AG04449 (cell line): ENCODE data around the gene LRP8.

Experiments used
- CTCF ChIA-PET: fragments of 350-600 bp; formaldehyde crosslinking; extraction: SDS; loops from one replicate; lab custom pipeline; 2021; ENCODE audit warnings: antibody characterized with exemption; lab: Yijun Ruan, JAX
- POLR2A ChIA-PET: fragments of 400-600, 350-600 bp; formaldehyde crosslinking; extraction: SDS; loops from one replicate; lab custom pipeline; 2020; ENCODE audit warnings: antibody characterized with exemption, inconsistent platforms; lab: Yijun Ruan, JAX
- DNase-seq: peaks from one replicate; pipeline ENCODE4 v3.0.0-alpha.2; 2010; ENCODE audit warnings: low read depth, low spot score
- H3K4me3 ChIP-seq: 2 replicates; pipeline ENCODE4 v1.5.1; 2011; ENCODE audit warnings: low read depth, mild to moderate bottlenecking, control low read depth, low read length
- CTCF ChIP-seq: IDR thresholded peaks from one replicate; pipeline ENCODE4 v1.5.1; 2011; ENCODE audit warnings: mild to moderate bottlenecking, moderate library complexity, low read length, control low read depth, inconsistent platforms; ENCODE audit not compliant: insufficient read depth; ENCODE audit errors: missing control alignments

LRP8 gene

DNA sequence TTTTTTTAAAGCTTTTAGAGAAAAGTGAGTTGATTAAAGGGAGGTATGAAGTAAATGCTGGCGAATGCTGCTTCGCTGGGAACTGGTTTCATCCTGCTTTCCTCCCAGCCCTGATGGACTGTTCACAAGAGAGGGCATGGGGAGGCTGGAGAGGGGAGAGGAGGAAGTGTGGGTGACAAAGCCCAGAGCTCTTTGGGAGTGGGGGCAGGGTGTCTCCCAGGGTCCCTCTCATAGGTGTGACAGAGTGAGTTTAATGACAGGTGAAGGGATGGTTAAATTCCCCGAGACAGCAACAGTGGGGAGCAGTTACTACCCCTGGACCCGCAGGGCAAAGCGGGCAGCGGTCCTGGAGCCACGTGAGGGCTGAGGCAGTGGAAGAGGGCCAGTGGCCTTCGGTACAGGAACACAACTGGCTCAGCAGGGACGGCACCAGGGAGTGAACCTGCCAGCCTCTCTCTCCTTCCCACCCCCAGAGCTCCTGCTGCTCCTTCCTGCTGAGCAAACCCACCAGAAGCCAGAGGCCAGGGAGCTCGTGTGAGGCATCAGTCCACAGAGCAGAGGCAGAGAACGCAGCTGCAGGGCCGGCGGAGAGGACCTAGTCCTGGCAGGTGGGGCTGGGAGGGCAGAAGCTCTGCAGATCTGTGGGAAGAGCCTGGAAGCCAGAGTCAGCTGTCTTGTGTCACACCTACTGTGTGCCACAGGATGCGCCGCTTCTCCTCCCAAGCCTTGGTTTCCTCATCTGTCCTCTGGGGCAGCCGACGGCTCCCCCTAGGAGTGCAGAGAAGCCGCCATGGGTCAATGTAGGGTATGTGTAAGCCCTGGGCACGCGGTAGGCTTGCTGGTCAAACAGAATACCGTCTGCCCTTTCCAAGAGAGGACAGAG, 20.9 kb upstream of the LRP8 start:
- CTCF ChIA-PET = interaction anchor here (0.6 kb wide), 1 partner anchor 30 kb away, joined by 3 read pairs; no protein-coding TSS in a partner anchor
- DNase-seq = no peak
- POLR2A ChIA-PET = no interaction called here
- no peak for TF ChIP-seq CTCF
- no peak overlapping the region for H3K4me3 ChIP-seq

DNA sequence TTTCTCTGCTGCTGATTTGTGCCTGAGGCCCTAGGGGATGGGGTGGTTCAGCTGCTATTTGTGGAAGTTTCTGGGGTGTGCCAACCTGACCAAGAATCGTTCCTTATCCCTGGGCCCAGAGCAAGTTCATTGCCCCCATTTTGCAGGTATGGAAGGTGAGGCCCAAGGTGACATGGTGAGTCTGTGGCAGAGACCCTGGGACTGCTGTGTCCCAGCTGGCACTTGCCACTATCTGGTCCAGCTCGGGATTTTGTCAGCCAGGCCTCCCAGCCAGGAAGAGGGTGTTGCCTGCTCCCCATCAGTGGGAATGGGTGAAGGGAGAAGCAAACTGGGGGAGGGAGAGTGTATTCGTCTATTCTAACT, 18.9 kb upstream of the LRP8 start:
- ChIA-PET POLR2A (no interaction called here), CTCF (no interaction called here)
- no peak overlapping the region for H3K4me3 ChIP-seq
- TF ChIP-seq CTCF = no peak
- DNase-seq = no peak

DNA sequence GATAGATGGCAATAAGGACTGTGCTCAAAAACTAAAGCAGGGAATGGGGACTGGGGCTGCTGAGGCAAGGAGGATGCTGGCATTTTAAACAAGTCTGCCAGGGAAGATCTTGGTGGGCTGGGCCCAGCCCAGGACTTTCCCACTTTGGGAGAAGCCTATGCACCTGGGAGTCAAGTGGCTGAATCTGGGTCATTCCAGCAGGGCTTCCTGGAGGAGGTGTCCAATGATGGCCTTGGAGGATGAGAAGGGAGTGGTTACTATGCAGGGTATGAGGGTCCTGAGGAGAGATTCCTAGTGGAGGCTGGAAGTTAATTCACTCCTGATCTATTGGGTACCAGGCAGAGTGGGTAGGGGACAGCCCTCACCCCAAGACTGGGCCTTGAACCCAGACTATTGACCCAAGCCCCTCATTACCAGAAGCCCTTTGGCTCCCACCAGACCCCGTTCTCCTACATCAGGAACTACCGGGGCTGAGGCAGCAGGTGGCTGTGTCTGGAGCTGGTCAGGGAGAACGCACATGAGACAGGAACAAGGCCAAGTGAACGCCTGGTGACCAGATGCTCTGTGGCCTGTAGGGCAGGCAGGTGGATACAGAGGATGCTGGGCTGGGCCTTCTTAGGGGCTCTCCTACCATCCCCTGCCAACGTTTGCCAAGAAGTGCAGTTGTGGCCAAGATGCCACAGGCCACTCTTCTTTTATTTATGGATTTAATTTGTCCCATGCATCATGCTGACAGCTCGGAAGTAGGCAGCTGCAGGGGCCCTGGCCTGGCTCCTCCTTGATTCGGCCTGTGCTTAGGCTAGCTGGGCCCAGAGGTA, 18.3 kb upstream of the LRP8 start:
- CTCF ChIA-PET = no interaction called here
- DNase-seq = no peak
- POLR2A ChIA-PET = no interaction called here
- TF ChIP-seq CTCF = no peak
- H3K4me3 ChIP-seq = no peak overlapping the region

GRCh38 chr1:53344921-53345838, 17.3 kb upstream of the LRP8 start:
- ChIA-PET POLR2A (no interaction called here), CTCF (no interaction called here)
- DNase-seq = no peak
- H3K4me3 ChIP-seq = no peak overlapping the region
- TF ChIP-seq CTCF = no peak

GRCh38 chr1:53343831-53344668, 16.2 kb upstream of the LRP8 start:
- ChIA-PET CTCF (interaction anchor here (1.0 to 2.3 kb wide), 4 partner anchors 12 to 66 kb away, joined by 3 to 10 read pairs (median 4); no protein-coding TSS in a partner anchor), POLR2A (no interaction called here)
- H3K4me3 ChIP-seq = no peak overlapping the region
- no peak for TF ChIP-seq CTCF
- DNase-seq = no peak
